Panc1 (cell line): Measurements from ENCODE around the gene GPR158. TPM values are rescaled to one million over a fixed set of nuclear protein-coding genes. Genes with fewer than 3 reads are reported as not detected.

Source experiments
- ATAC-seq: fragments of 200-7000 bp; cut with Tn5 transposase; 2 replicates; pipeline ENCODE4 v1.9.1; 2020; ENCODE audit warnings: mild to moderate bottlenecking, moderate library complexity
- BruUV-seq: library from RNA; stranded (reverse); fragments of 400-500 nt; replicated peaks from 2 replicates; lab custom pipeline; 2021; lab: Mats Ljungman, UMichigan
- CTCF ChIA-PET: fragments of 300-600 bp; sonication (Branson Sonifier 250); formaldehyde crosslinking; loops from one replicate; lab custom pipeline; 2022; ENCODE audit warnings: antibody characterized with exemption; lab: Charles Lee
- POLR2A ChIA-PET: fragments of 300-600 bp; sonication (Branson Sonifier 250); formaldehyde crosslinking; loops from one replicate; lab custom pipeline; 2022; ENCODE audit warnings: antibody characterized with exemption; lab: Charles Lee
- DNase-seq: peaks from one replicate; pipeline ENCODE4 v3.0.0-alpha.2; 2010; ENCODE audit warnings: low read depth, low spot score
- H3K27ac ChIP-seq: 2 replicates; pipeline ENCODE4 v1.5.1; 2011; ENCODE audit warnings: mild to moderate bottlenecking, low read length, inconsistent platforms
- H3K27me3 ChIP-seq: fragments of 200-500 bp; sonication (Bioruptor generic); 2 replicates; pipeline ENCODE4 v1.6.0; 2014; ENCODE audit warnings: low read length, inconsistent platforms; ENCODE audit not compliant: control insufficient read depth, insufficient read depth
- H3K36me3 ChIP-seq: fragments of 200-500 bp; sonication (Bioruptor generic); 2 replicates; pipeline ENCODE4 v1.5.1; 2014; ENCODE audit warnings: inconsistent platforms, mild to moderate bottlenecking, low read length, moderate library complexity; ENCODE audit not compliant: control insufficient read depth, insufficient read depth
- H3K4me1 ChIP-seq: 2 replicates; pipeline ENCODE4 v1.5.1; 2011; ENCODE audit warnings: inconsistent platforms, mild to moderate bottlenecking, low read length, moderate library complexity; ENCODE audit not compliant: control insufficient read depth, insufficient read depth
- H3K4me3 ChIP-seq, 2 experiments: 2 replicates each; pipeline ENCODE4 v1.5.1; 2011 to 2012; ENCODE audit warnings: low read depth in 2 of 2, low read length in 2 of 2, mild to moderate bottlenecking in 2 of 2, inconsistent platforms in 1 of 2, moderate library complexity in 1 of 2
- H3K9me3 ChIP-seq: fragments of 200-500 bp; sonication (Bioruptor generic); 2 replicates; pipeline ENCODE4 v1.5.1; 2014; ENCODE audit warnings: low read depth, mild to moderate bottlenecking, inconsistent platforms, low read length, moderate library complexity; ENCODE audit not compliant: control insufficient read depth, insufficient read depth
- POLR2AphosphoS5 ChIP-seq: IDR thresholded peaks from 2 replicates; pipeline ENCODE4 v1.6.1; 2012; ENCODE audit warnings: mild to moderate bottlenecking, low read depth, low read length, moderate library complexity
- SIN3A ChIP-seq: IDR thresholded peaks from 2 replicates; pipeline ENCODE4 v1.6.1; 2012; ENCODE audit warnings: low read depth, mild to moderate bottlenecking, low read length, moderate library complexity, borderline replicate concordance; ENCODE audit not compliant: insufficient read depth
- TCF7L2 ChIP-seq: IDR thresholded peaks from 2 replicates; pipeline ENCODE4 v1.6.1; 2011; ENCODE audit warnings: mild to moderate bottlenecking, low read depth, low read length, inconsistent platforms
- in situ Hi-C: cut with HindIII; loops from 2 replicates; pipeline ENCODE4 v1.10.0; 2016; ENCODE audit warnings: low sequenced_read_pairs, low pct_unique_long_range_greater_than_20kb
- intact Hi-C: fragments of 100-400 bp; cut with micrococcal nuclease; formaldehyde crosslinking; loops from one replicate; pipeline ENCODE4 v1.10.0; 2022; ENCODE audit not compliant: unreplicated experiment
- total RNA-seq: library from RNA; stranded (reverse); gene quantifications from one replicate; pipeline ENCODE4 v1.2.1, GENCODE V29; 2021; ENCODE audit not compliant: unreplicated experiment
- TF ChIP-seq, protein P1 (sequence below): fragments of 450-650 bp; IDR thresholded peaks from 2 replicates; pipeline ENCODE4 v1.5.1; 2017; ENCODE audit warnings: mild to moderate bottlenecking
- TF ChIP-seq, protein P2 (sequence below), 2 experiments: IDR thresholded peaks; 2 replicates each; pipeline ENCODE4 v1.6.1; 2011 to 2012; ENCODE audit warnings: low read depth in 2 of 2, control low read depth in 1 of 2, low read length in 1 of 2, mild to moderate bottlenecking in 1 of 2, moderate library complexity in 1 of 2; ENCODE audit not compliant: insufficient read depth in 1 of 2

Gene GPR158
- total RNA-seq, 1 experiment from 2014 or later: 0.64 TPM

DNA sequence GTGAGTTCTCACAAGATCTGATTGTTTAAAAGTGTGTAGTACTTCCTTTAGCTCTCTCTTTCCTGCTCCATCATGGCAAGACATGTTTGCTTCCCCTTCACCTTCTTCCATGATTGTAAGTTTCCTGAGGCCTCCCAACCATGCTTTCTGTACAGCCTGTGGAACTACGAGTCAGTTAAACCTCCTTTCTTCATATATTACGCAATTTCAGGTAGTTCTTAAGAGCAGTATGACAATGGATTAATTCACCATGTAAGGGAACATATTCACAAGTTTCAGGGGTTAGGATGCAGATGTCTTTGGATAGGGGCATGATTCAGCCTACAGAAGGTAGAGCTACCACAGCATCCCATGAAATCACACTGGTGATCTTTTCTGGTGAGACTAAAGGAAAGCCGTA lies 174.7 kb downstream of the GPR158 start:
- CTCF ChIA-PET: no interaction called here
- BruUV-seq: no TSS peak

DNA sequence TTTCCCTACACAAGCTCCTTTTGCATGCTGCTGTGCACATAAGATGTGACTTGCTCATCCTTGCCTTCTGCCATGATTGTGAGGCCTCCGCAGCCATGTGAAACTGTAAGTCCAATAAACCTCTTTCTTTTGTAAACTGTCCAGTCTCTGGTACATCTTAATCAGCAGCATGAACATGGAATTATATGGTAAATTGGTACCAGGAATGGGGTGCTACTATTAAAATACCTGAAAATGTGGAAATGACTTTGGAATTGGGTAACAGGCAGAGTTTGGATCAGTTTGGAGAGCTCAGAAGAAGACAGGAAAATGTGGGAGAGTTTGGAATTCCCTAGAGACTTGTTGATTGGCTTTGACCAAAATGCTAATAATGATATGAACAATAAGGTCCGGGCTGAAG lies 181.8 kb downstream of the GPR158 start:
- no TSS peak for BruUV-seq
- in situ Hi-C loops: no loop called here
- no peaks in the 10 kb centered on the region for H3K9me3 ChIP-seq

More for the DNA sequence above, 174.7 kb downstream of the GPR158 start:
- ATAC-seq: no peak
- no peaks in the 10 kb centered on the region for H3K9me3 ChIP-seq
- in situ Hi-C loops: no loop called here
- POLR2A ChIA-PET: no interaction called here
- no peak for TF ChIP-seq SIN3A
- TF ChIP-seq TCF7L2: no peak
- no peak for TF ChIP-seq POLR2AphosphoS5
- TF ChIP-seq, protein P1, sequence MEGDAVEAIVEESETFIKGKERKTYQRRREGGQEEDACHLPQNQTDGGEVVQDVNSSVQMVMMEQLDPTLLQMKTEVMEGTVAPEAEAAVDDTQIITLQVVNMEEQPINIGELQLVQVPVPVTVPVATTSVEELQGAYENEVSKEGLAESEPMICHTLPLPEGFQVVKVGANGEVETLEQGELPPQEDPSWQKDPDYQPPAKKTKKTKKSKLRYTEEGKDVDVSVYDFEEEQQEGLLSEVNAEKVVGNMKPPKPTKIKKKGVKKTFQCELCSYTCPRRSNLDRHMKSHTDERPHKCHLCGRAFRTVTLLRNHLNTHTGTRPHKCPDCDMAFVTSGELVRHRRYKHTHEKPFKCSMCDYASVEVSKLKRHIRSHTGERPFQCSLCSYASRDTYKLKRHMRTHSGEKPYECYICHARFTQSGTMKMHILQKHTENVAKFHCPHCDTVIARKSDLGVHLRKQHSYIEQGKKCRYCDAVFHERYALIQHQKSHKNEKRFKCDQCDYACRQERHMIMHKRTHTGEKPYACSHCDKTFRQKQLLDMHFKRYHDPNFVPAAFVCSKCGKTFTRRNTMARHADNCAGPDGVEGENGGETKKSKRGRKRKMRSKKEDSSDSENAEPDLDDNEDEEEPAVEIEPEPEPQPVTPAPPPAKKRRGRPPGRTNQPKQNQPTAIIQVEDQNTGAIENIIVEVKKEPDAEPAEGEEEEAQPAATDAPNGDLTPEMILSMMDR: no peak
- TF ChIP-seq, protein P2, sequence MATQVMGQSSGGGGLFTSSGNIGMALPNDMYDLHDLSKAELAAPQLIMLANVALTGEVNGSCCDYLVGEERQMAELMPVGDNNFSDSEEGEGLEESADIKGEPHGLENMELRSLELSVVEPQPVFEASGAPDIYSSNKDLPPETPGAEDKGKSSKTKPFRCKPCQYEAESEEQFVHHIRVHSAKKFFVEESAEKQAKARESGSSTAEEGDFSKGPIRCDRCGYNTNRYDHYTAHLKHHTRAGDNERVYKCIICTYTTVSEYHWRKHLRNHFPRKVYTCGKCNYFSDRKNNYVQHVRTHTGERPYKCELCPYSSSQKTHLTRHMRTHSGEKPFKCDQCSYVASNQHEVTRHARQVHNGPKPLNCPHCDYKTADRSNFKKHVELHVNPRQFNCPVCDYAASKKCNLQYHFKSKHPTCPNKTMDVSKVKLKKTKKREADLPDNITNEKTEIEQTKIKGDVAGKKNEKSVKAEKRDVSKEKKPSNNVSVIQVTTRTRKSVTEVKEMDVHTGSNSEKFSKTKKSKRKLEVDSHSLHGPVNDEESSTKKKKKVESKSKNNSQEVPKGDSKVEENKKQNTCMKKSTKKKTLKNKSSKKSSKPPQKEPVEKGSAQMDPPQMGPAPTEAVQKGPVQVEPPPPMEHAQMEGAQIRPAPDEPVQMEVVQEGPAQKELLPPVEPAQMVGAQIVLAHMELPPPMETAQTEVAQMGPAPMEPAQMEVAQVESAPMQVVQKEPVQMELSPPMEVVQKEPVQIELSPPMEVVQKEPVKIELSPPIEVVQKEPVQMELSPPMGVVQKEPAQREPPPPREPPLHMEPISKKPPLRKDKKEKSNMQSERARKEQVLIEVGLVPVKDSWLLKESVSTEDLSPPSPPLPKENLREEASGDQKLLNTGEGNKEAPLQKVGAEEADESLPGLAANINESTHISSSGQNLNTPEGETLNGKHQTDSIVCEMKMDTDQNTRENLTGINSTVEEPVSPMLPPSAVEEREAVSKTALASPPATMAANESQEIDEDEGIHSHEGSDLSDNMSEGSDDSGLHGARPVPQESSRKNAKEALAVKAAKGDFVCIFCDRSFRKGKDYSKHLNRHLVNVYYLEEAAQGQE (IDR thresholded peaks at IDR 0.05; ENCODE audit: insufficient read depth in 1 of 2, low read depth in 2 of 2, low read length in 1 of 2): no peak
- no peaks in the 10 kb centered on the region for H3K36me3 ChIP-seq
- no peaks in the 10 kb centered on the region for H3K27me3 ChIP-seq
- DNase-seq: no peak
- H3K4me1 ChIP-seq: no peaks in the 10 kb centered on the region
- H3K4me3 ChIP-seq: no peak overlapping the region
- intact Hi-C loops: no loop called here
- no peak overlapping the region for H3K27ac ChIP-seq

More for the DNA sequence above, 181.8 kb downstream of the GPR158 start:
- Histone ChIP-seq H3K27ac (no peak overlapping the region), H3K4me3 (no peak overlapping the region), H3K36me3 (no peaks in the 10 kb centered on the region), H3K27me3 (no peaks in the 10 kb centered on the region), H3K4me1 (no peaks in the 10 kb centered on the region)
- TF ChIP-seq SIN3A (no peak), TCF7L2 (no peak), POLR2AphosphoS5 (no peak)
- TF ChIP-seq, protein P2 (IDR thresholded peaks at IDR 0.05; ENCODE audit: insufficient read depth in 1 of 2, low read depth in 2 of 2, low read length in 1 of 2): no peak
- TF ChIP-seq, protein P1: no peak
- DNase-seq (no peak), ATAC-seq (no peak)
- CTCF ChIA-PET: no interaction called here
- POLR2A ChIA-PET: no interaction called here
- intact Hi-C loops: no loop called here
